KBM-7 (cell line): ENCODE data around the gene DSCAML1.
A peak's percentile ranks its signal among the peaks of the same experiment; 100 is the strongest.
"Not testable (repeated sequence)": the region's sequence is repeated elsewhere in the genome, so short reads cannot be mapped to it uniquely, and the experiment has no call there.

Experiments used
- DNase-seq: peaks from one replicate; pipeline ENCODE4 v3.0.0-alpha.2; 2015
- in situ Hi-C: fragments of 300-500 bp; cut with MboI; formaldehyde crosslinking; loops from 2 replicates; pipeline ENCODE4 v1.14.3; 2020; ENCODE audit warnings: low sequenced_read_pairs, low pct_unique_long_range_greater_than_20kb, mixed read lengths

The DSCAML1 gene

DNA sequence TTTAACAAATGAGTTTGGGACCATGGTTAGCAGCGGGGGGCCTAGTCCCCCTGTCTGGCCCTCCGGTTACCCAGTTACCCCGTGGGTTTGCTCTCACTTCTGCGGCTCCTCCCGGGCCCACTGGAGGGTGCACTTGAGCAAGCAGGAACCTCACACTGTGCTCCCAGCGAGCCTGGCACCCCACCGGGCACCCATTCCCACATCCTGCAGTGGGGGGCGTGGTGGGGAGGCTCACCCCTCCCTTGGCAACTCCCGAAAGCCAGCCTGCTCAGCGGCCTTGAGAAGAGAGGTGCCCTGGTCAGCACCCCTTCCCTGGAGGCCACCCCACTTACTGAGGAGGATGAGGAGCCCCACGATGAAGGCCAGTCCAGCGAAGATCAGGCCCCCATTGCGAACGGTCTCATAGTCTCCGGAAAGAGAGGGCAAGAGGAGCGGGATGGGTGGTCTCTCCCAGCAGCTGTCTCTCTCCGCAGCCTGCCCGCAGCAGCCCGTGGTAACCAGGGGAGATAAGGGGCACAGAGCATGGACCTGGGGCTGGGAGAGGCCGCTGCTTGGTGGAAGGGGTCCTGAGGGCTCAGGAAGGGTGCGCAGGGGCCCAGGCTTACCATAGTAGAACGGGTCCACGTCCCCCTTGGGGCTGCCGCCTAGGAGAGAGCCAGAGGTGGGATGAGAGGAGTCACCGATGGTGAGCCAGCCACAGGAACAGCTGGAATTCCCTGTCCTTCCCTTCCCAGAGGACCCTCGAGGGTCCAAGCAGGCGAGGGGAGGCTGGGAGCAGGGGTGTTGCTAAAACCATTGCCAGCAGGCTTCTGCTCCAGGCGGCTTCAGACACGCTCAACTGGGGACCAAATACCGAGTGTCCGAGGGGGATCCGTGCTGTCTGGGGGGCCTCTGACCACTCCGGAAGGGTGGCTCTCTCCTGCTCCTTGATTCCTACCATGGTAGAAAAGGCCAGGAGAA lies 25.3 kb upstream of the DSCAML1 start:
- no peak for DNase-seq
- in situ Hi-C loops, result no loop called here

GRCh38 chr11:117821431-117821830 lies 24.4 kb upstream of the DSCAML1 start:
- in situ Hi-C loops, result no loop called here
- no peak for DNase-seq

DNA sequence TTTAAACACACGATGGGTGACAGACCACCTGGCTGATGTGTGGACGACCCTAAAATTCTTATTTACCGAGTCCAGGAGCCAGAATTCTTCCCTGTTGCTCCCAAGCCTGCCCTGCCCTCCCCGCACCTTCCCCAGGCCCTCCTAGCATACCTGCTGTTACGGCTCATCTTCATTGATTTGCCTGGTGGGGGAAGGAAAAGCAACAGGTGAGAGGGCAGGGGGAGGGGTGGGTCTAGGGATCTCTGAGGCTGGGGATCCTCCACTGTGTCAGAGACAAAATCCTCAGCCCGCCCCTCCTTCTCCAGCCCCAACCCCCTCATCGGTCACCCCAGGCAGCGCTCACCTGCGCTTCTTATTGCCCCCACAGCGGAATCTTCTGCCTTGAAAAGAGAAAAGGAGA lies 23.5 kb upstream of the DSCAML1 start:
- DNase-seq, result no peak
- in situ Hi-C loops, result no loop called here

DNA sequence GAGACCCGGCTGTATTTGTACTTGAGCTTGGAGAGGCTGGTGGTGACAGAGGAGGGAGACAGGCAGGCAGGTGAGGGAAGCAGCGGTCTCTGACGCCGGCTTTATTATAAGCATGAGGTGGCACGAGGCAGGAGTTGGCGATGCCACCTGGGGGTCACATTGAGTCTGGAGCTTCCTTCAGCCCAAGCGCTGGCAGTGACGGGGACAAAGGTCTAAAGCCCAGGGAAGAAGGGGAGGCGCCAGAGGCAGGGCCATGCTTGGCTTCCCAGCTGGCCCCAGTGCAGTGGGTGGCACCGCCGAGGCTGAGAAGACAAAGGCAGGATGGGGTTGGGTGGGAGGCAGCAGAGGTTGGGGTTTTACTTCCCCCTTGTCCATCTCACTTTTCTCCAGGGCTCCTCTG lies 23.1 kb upstream of the DSCAML1 start:
- in situ Hi-C loops, result no loop called here
- DNase-seq, result no peak

GRCh38 chr11:117819096-117820040 lies 22.4 kb upstream of the DSCAML1 start:
- in situ Hi-C loops, result no loop called here
- DNase-seq, result peak; percentile 84

- no peak for DNase-seq
- in situ Hi-C loops, result no loop called here
Measured at GRCh38 chr11:117818041-117818873, 21.2 kb upstream of the DSCAML1 start.

DNA sequence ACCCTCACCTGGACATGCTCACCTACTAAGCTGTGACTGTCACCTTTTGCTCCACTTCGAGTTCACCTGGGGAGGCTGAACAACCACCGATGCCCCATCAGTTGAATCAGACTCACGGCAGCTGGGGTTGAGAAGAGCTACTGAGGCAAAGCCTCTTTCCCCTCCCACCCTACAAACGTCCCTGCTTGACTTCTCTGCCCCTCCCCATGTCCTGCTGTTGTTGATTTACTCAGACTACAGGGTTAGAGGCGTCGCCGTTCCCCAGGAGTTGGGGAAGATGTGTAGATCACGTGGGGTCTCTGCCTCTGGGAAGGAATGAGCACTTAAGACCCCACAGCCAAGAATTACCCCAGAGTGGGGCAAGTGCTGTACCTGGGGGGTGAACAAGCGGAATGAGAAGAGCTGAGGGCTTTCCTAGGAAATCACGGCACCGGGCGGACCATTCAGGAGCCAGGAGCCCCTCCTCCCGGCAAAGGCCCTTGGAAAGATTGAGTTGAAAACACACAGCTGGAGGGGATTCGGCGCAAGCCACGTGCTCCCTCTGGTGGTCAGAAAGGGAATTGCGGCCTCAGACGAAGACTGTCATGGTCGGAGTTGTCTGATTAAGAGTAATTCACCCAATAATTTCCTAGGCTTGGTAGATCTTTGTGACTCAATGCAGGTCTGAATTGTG lies 20.5 kb upstream of the DSCAML1 start:
- DNase-seq, result peak; percentile 85
- in situ Hi-C loops, result no loop called here

DNA sequence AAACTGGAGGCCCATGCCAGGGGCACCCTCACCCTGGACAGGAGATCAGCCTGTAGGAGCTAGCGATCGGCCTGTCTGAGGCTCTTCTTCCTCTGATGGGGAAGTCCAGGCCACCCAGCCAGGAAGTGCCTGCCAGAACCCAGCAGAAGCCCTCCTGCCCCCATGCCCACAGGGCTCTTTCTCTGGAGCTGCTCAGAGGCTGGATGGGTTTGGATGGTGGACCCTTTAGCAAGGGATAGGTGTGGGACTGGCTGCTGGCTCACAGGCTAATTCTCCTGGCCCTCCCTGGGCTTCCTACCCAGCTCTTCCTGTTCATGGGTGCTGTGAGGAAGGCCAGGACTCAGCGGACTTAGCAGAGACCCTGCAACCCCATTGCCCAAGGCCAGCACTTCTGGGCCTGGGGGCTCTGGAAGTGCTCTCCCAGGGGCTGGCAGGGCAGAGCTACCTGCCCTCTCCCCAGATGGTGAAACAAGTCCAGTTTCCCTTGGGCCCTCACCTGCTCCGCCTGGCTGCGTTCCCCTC lies 19.9 kb upstream of the DSCAML1 start:
- in situ Hi-C loops, result no loop called here

DNA sequence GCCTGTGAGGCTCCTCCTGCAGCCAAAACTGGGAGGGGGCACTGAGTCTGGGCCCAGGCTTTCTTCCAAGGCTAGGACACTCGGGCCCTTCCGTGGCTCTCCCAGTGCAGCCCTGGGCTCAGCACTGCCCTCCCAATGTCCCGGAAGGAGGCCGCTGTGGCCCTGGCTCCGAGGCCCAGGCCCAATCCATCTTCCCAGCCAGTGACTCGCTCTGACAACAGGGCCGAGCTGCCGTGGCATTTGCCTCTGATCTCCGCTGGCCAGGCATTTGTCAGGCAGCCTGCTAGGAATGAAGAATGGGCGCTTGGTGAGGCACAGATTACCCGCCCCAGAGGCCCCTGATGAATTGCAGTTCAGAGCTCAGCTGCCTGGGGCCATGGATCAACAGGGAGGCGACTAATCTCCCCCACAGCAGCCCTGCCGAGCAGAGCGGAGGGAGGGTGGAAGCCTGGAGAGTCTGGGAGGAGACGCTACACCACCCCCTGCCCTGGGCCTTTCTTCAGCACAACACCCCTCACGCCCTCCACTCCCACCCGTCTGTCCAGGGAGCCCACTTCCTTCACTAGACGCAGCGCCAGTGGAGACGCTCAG lies 19.2 kb upstream of the DSCAML1 start:
- DNase-seq, result no peak
- in situ Hi-C loops, result no loop called here

More for the DNA sequence above, 19.9 kb upstream of the DSCAML1 start:
- DNase-seq, result no peak

DNA sequence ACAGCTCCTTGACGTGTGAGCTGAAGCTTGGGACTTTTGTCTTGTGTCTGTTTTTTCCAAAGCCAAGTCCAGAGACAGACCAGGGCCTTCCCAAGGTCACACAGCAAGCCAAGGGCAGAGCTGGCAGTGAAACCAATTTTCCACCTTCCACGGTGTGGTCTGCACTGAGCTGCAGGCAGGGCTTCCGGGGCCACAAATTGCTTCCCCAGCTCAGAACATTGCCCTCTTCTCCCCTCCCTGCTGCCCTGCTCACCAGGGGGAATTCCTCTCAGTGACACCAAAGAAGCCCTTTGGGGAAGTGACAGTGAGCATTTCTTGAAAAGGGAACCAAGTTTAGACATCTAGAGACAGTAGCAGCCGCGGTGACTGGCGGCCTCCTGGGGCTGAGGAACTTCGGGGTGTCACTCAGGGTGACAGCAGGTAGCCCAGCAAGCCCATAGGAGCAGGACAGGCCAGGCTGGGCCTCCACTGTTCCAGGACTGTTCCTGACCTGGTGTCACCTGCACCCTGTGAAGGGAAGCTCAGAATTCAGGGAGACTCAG lies 18.3 kb upstream of the DSCAML1 start:
- in situ Hi-C loops, result no loop called here
- peak; percentile 85 for DNase-seq

- in situ Hi-C loops, result no loop called here
- peak; percentile 90 for DNase-seq
Measured at GRCh38 chr11:117814766-117815261, 17.8 kb upstream of the DSCAML1 start.

- in situ Hi-C loops, result no loop called here
Measured at GRCh38 chr11:117814204-117814765, 17.3 kb upstream of the DSCAML1 start.

DNA sequence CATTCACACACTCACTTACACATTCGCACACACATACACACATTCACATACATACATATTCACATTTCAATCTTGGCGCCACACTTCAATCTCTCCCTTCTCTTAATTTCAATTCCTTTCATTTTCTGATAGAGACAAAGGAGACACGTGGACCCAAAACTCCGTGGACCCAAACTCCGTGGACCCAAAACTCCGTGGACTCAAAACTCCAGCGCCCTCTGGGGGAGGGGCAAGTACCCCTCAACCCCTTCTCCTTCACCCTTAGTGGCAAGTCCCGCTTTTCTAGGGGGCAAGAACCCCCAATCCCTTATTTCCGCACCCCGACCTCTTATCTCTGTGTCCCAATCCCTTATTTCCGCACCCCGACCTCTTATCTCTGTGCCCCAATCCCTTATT lies 13.0 kb upstream of the DSCAML1 start:
- in situ Hi-C loops, DNase-seq: not testable (repeated sequence)

More at GRCh38 chr11:117814204-117814765, 17.3 kb upstream of the DSCAML1 start:
- no peak for DNase-seq

GRCh38 chr11:117809236-117810055 lies 12.4 kb upstream of the DSCAML1 start:
- DNase-seq, result peak; percentile 75
- in situ Hi-C loops, result no loop called here

GRCh38 chr11:117808784-117809183 lies 11.8 kb upstream of the DSCAML1 start:
- in situ Hi-C loops, result no loop called here
- no peak for DNase-seq
